HUES64 (cell line): Measurements from ENCODE around the gene BCR.

ENCODE experiments used
- H3K27ac ChIP-seq: 2 replicates; pipeline ENCODE4 v1.7.0; 2013; ENCODE audit warnings: low read depth, low read length, inconsistent platforms
- H3K27me3 ChIP-seq: 2 replicates; pipeline ENCODE4 v1.6.1; 2013; ENCODE audit warnings: mild to moderate bottlenecking, low read length; ENCODE audit not compliant: insufficient read depth
- H3K36me3 ChIP-seq: 2 replicates; pipeline ENCODE4 v1.6.1; 2013; ENCODE audit warnings: mild to moderate bottlenecking, low read length; ENCODE audit not compliant: insufficient read depth
- H3K4me1 ChIP-seq: 2 replicates; pipeline ENCODE4 v1.6.1; 2013; ENCODE audit warnings: mild to moderate bottlenecking, low read length, moderate library complexity; ENCODE audit not compliant: insufficient read depth
- H3K4me3 ChIP-seq: 2 replicates; pipeline ENCODE4 v1.5.1; 2013; ENCODE audit warnings: mild to moderate bottlenecking, low read length, moderate library complexity
- H3K9ac ChIP-seq: 2 replicates; pipeline ENCODE4 v1.6.1; 2013; ENCODE audit warnings: mild to moderate bottlenecking, low read depth, low read length
- H3K9me3 ChIP-seq: 2 replicates; pipeline ENCODE4 v1.6.1; 2013; ENCODE audit warnings: low read depth, low read length; ENCODE audit not compliant: insufficient read depth
- WGBS: fragments of 150-250, 120-280 bp; methylation state at CpG from one replicate; pipeline ENCODE4 v1.1.7; 2013; ENCODE audit warnings: missing lambda C conversion rate; 5-methylcytosine and 5-hydroxymethylcytosine counted together

BCR gene

DNA sequence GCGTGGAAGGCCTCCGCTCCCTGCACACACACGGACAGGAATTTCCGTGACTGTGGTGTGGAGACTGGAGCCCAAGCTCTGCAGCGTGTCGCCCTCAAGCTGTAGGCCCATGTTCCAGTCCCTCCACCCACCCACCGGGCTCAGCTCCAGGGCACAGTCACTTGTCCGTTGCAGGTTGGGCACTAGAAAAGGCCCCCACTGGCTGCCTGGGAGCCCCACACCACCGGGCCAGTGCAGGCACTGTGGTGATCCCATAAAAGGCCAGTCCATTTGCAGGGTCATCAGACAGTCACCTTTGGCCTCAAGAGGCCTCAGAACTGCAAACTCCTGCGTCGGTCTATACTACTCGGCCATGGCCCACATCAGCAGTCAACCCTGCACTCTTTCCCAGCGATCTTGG, 18.7 kb upstream of the BCR start:
- no peak overlapping the region for H3K9ac ChIP-seq
- 93% methylated on average over 13 of the region's 13 CpGs for WGBS
- no peak overlapping the region for H3K27ac ChIP-seq
- no peaks in the 10 kb centered on the region for H3K9me3 ChIP-seq
- H3K4me3 ChIP-seq = no peak overlapping the region
- no peaks in the 10 kb centered on the region for H3K27me3 ChIP-seq
- 0 out of 2 replicates have a peak, but pooled peaks cover 4% of the 10 kb centered on the region for H3K4me1 ChIP-seq
- H3K36me3 ChIP-seq = no peaks in the 10 kb centered on the region

DNA sequence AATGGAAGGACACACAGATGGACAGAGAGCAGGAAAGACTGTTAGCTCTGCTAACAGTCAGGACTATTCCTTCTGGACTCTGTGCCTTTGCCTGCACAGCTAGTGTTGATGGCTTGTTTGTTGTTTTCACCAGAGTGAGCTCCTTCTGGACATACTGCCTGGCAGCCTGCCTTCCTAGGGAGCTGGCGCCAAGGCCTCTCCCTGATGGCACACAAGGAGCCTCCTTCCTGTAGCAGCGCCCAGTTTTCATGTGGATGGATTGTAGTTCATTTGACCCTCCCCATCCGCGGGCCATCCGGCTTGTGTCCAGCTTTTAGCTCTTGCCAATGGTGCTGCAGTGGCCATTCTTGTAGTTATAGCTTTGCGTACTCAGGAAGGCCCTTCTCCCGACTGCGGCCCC, 16.6 kb upstream of the BCR start:
- H3K4me3 ChIP-seq = no peak overlapping the region
- no peak overlapping the region for H3K27ac ChIP-seq
- peaks cover 9% of the 10 kb centered on the region; the same call in 1 of the 2 replicates for H3K4me1 ChIP-seq
- 97% methylated on average over 8 of the region's 8 CpGs for WGBS
- H3K27me3 ChIP-seq = no peaks in the 10 kb centered on the region
- no peak overlapping the region for H3K9ac ChIP-seq
- no peaks in the 10 kb centered on the region for H3K36me3 ChIP-seq
- H3K9me3 ChIP-seq = no peaks in the 10 kb centered on the region

DNA sequence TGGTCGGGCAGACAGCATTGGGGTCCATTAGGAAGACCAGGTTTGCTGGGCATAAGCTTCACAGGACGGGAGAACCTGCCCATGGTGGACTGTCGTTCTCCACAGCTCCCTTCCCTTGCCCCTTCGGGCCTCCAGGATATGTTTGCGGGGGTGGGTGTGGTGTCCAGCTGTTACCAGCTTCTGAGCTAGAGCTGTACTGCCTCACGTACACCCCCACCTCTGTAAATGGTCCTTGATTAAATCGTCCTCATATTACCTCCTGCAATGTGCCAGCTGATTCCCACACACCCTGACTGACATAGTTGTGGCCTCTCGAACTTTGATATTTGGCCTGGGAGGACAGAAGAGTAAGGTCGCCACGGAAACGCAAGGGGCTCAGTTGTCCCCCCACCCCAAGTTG, 16.2 kb upstream of the BCR start:
- Histone ChIP-seq H3K36me3 (no peaks in the 10 kb centered on the region), H3K9ac (no peak overlapping the region), H3K27me3 (no peaks in the 10 kb centered on the region), H3K27ac (no peak overlapping the region), H3K4me3 (no peak overlapping the region), H3K9me3 (no peaks in the 10 kb centered on the region), H3K4me1 (peaks cover 9% of the 10 kb centered on the region; the same call in 1 of the 2 replicates)
- WGBS = 93% methylated on average over 11 of the region's 11 CpGs

DNA sequence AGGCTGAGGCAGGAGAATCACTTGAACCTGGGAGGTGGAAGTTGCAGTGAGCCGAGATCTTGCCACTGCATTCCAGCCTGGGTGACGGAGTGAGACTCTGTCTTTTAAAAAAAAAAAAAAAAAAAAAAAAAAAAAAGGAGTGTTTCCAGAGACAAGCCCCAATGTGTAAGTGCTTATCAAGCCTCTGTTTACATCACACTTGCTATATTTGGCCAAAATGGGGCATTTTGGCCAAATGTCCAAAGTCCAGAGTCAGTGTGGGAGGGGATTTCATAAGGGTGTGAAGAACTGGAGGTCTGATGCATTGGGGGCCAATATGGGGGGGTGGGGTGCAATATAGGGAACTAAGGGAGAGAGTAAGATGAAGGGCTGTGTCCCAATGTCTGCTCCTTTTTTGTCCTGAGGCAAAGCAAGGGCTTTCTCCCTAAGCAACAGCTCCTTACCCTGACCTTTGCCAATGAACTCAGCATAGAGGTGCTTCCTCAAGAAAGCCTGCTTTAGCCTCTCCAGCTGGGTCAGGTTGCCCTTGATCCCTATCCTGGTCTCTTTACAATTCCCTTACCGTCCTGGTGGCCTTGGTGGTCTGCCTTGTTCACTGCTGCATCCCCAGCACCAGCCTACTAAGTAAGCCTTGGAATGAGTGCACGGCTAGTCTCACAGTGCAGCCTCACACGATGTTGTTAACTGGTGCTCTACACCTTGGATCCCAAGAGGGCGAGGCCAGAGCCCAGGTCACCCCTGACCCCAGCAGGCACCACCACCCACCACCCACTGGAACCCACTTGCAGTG, 14.1 kb upstream of the BCR start:
- Histone ChIP-seq H3K27me3 (no peaks in the 10 kb centered on the region), H3K9me3 (no peaks in the 10 kb centered on the region), H3K36me3 (no peaks in the 10 kb centered on the region), H3K4me3 (no peak overlapping the region), H3K9ac (no peak overlapping the region), H3K4me1 (peaks cover 9% of the 10 kb centered on the region; the same call in 1 of the 2 replicates), H3K27ac (no peak overlapping the region)
- WGBS = 91% methylated on average over 6 of the region's 6 CpGs

DNA sequence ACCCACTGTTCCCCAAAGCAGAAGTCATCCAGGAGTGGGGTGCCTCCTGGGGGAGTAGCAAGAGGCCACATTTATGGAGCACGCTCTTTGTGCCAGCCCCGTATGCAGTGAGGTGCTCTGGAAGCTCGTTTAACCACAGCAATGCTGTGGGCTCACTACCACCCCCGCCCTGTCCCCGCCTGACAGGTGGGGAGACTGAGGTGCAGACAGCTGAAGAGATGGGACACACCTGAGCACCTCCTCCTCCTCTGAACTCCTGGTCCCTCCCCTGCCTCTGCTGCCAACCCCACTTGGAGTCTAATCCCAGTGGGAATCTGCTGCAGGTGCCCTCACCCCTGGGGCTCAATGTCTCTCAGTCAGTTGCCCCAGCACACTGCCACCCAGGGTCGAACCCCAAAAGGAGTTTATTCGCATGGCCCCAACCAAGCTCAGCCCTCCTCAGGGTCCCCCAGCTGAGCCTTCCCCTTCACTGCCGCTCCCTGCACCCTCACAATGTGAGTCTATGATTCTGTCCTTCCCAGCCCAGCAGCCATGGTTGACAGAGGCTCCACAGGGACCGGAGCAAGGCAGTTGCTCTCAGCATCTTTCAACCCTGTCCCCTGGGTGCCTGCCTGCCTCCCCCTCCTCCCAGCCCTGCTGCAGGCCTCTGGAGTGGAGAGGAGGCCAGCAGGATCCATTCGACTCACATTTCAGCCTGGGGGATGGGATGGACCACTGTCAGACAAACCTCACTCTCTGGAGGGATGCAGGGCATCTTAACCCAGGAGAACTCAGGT, 13.3 kb upstream of the BCR start:
- 80% methylated on average over 10 of the region's 10 CpGs for WGBS
- Histone ChIP-seq H3K4me3 (no peak overlapping the region), H3K36me3 (no peaks in the 10 kb centered on the region), H3K27me3 (no peaks in the 10 kb centered on the region), H3K9me3 (no peaks in the 10 kb centered on the region), H3K4me1 (peaks cover 9% of the 10 kb centered on the region; the same call in 1 of the 2 replicates), H3K27ac (no peak overlapping the region), H3K9ac (no peak overlapping the region)

DNA sequence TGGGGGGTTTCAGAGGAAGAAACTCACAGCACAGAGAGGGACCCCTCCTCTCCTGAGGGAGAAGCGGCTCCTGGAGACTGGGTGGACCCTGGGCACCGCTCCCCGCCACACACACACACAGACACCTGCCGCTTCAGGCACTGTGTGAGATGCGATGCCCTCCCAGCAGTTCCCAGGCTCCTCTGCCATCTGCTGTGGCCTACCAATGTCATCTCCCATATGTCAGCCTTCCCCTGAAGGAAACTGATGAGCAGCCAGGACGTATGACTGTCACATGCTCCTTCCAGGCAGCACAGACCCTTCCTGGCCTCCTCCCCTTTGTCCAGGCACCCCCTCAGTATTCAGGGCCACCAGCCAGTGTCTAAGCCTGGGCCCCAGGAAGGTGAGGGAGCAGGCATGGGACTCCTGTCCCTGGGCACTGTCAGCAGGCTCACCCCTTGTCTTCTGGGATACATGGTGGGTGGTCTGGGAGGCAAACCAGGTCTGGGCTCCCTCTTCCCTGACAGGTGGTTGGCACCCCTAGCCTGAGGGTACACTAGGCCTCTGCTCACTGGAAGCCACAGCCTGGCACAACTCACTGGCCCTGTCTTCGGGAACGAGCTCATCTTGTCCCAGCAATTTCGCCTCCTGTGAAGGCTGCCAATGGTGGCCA, 11.8 kb upstream of the BCR start:
- Histone ChIP-seq H3K27me3 (no peaks in the 10 kb centered on the region), H3K4me1 (peaks cover 9% of the 10 kb centered on the region; the same call in 1 of the 2 replicates), H3K36me3 (no peaks in the 10 kb centered on the region), H3K9me3 (no peaks in the 10 kb centered on the region), H3K9ac (no peak overlapping the region), H3K4me3 (no peak overlapping the region), H3K27ac (no peak overlapping the region)
- 91% methylated on average over 9 of the region's 9 CpGs for WGBS

DNA sequence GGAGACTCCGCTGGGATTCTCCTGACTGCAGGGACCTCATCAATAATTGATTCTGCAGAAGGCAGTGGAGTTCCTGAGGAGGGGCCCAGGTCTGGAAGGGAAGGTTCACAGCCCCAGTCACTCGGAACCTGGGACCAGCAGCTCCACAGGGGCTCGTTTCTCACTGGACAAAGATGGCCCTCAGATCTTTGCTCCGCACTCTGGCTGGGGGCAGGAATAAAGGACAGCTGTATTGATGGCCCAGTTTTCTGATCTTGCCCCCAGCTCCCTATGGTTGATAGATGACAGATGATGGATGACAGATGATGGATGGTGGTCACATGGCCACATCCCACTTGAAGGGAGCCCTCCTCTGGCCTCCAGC, 11.3 kb upstream of the BCR start:
- 92% methylated on average over 4 of the region's 4 CpGs for WGBS
- H3K9me3 ChIP-seq = no peaks in the 10 kb centered on the region
- no peak overlapping the region for H3K27ac ChIP-seq
- H3K4me3 ChIP-seq = no peak overlapping the region
- peaks cover 10% of the 10 kb centered on the region for H3K4me1 ChIP-seq
- H3K27me3 ChIP-seq = no peaks in the 10 kb centered on the region
- H3K9ac ChIP-seq = no peak overlapping the region
- no peaks in the 10 kb centered on the region for H3K36me3 ChIP-seq

DNA sequence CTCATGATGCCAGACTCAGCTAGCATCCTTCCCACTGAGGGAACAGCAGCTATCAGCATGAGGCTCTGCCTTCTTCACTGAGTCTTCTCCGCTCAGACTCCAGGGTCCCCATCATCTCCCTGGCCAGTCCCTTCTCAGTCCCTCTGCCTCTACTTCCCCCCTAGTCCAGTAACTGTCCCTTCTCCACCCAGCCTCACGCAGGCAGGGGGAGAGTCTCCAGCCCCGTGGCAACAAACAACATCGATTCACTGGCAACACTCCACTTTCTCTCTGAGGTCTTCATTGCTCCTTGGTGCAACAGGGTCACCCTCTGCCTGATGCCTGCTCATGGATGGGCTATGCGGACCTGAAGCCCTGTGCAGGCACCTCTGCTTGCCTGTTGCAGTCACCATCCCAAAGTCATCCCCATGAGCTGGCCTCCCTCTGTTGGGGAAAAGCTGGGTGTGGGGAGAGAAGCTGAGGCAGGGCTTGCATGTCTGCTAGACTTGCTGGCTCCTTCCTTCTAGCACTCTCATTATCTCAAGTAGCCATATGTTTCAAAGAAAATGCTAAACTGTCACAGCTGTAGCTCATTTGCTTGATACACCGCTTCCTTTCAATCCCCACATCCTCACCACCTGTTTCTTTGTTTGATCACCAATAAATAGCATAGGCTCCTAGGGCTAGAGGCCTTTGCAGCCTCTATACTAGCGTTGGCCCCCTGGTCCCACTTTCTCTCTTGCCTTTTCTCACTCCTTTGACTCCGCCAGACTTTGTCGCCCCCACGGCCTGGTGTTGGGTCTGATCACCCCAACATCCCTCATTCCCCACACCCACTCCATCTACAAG, 4.3 kb upstream of the BCR start:
- Histone ChIP-seq H3K36me3 (no peaks in the 10 kb centered on the region), H3K4me3 (no peak overlapping the region), H3K9ac (no peak overlapping the region), H3K9me3 (peaks cover 17% of the 10 kb centered on the region), H3K27ac (no peak overlapping the region), H3K4me1 (peaks cover 9% of the 10 kb centered on the region), H3K27me3 (no peaks in the 10 kb centered on the region)
- 92% methylated on average over 10 of the region's 10 CpGs for WGBS

DNA sequence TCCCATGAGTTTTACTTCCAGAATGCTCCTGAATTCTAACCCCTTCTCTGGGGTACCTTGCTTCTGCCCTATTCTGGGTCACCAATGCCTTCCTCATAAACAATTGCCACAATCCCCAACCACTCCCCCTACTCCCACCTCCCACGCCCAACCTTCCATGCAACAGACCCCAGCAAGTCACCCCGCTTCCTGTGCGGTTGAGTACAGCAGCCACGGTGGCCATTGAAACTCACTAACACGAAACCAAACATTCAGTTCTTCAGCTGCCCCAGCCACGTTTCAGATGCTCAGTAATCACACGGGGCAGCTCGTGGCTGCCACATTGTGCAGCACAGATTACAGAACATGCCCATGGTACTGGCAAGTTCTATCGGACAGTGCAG, 3.7 kb upstream of the BCR start:
- no peak overlapping the region for H3K9ac ChIP-seq

DNA sequence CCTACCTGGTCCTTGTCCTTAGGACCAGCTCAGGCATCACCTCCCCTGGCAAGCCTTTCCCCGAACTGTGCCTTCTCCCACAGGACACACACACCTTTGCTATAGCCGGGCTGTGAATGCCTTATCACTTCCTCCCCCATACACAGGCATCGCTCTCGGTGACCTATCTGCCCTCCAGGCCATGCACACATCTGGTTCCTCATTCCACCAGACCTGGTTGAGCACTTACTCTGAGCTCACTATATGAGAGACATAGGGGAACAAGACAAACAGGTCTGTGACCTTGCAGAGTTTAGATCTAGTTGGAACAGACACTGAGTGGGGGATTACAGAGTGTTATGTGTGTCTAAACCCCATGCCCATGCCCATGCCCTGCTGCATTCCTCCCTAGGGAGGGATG, 3.1 kb upstream of the BCR start:
- Histone ChIP-seq H3K36me3 (no peaks in the 10 kb centered on the region), H3K9me3 (peaks cover 17% of the 10 kb centered on the region), H3K27ac (no peak overlapping the region), H3K4me1 (peaks cover 9% of the 10 kb centered on the region), H3K4me3 (no peak overlapping the region), H3K27me3 (peaks cover 10% of the 10 kb centered on the region), H3K9ac (no peak overlapping the region)
- 90% methylated on average over 4 of the region's 4 CpGs for WGBS

More for the DNA sequence above, 3.7 kb upstream of the BCR start:
- peaks cover 17% of the 10 kb centered on the region for H3K9me3 ChIP-seq
- no peaks in the 10 kb centered on the region for H3K36me3 ChIP-seq
- no peak overlapping the region for H3K27ac ChIP-seq
- peaks cover 9% of the 10 kb centered on the region for H3K4me1 ChIP-seq
- WGBS = 89% methylated on average over 9 of the region's 9 CpGs
- H3K27me3 ChIP-seq = peaks cover 5% of the 10 kb centered on the region
- H3K4me3 ChIP-seq = no peak overlapping the region
